Small intestine (tissue), 7 donors: ENCODE results near the gene ACVR1. TPM values are rescaled to one million over a fixed set of nuclear protein-coding genes. Genes with fewer than 3 reads are reported as not detected.
A peak's percentile ranks its signal among the peaks of the same experiment; 100 is the strongest.

Source experiments
- DNase-seq, 2 donors: peaks; one replicate each; pipeline versions ENCODE4 v3.0.0 to v3.0.0-alpha.2; 2013
- FAIRE-seq: peaks from 2 replicates; lab custom pipeline; 2012; peaks lifted over from hg19 to GRCh38; lab: Jason Lieb, UNC
- H3K27ac ChIP-seq, 3 donors: one replicate each; pipeline ENCODE4 v1.5.1; 2013; ENCODE audit warnings: low read length in 2 of 3, mild to moderate bottlenecking in 2 of 3, control low read depth in 1 of 3, inconsistent platforms in 1 of 3, low read depth in 1 of 3, moderate library complexity in 1 of 3
- H3K27me3 ChIP-seq, 3 donors: one replicate each; pipeline ENCODE4 v1.6.1; 2013; ENCODE audit warnings: low read length in 3 of 3, inconsistent platforms in 1 of 3; ENCODE audit not compliant: control insufficient read depth in 3 of 3, insufficient read depth in 3 of 3
- H3K36me3 ChIP-seq, 3 donors: one replicate each; pipeline ENCODE4 v1.6.1; 2013; ENCODE audit warnings: low read length in 3 of 3, inconsistent platforms in 1 of 3, low read depth in 1 of 3, mild to moderate bottlenecking in 1 of 3, moderate library complexity in 1 of 3; ENCODE audit not compliant: control insufficient read depth in 3 of 3, insufficient read depth in 2 of 3
- H3K4me1 ChIP-seq, 3 donors: one replicate each; pipeline ENCODE4 v1.6.1; 2013; ENCODE audit warnings: low read length in 2 of 3, inconsistent platforms in 1 of 3, low read depth in 1 of 3, mild to moderate bottlenecking in 1 of 3, moderate library complexity in 1 of 3; ENCODE audit not compliant: control insufficient read depth in 3 of 3, insufficient read depth in 2 of 3
- H3K4me3 ChIP-seq, 3 donors: one replicate each; pipeline ENCODE4 v1.5.1; 2013; ENCODE audit warnings: low read length in 3 of 3, control low read depth in 1 of 3, inconsistent platforms in 1 of 3, low read depth in 1 of 3, mild to moderate bottlenecking in 1 of 3, moderate library complexity in 1 of 3
- H3K9me3 ChIP-seq, 2 donors: one replicate each; pipeline ENCODE4 v1.6.1; 2013; ENCODE audit warnings: low read depth in 1 of 2, low read length in 1 of 2; ENCODE audit not compliant: control insufficient read depth in 2 of 2, insufficient read depth in 1 of 2
- WGBS, 3 donors: extraction: QIAGEN DNeasy Blood & Tissue Kit; methylation state at CpG; one replicate each; pipeline ENCODE4 v1.1.7; 2013; 5-methylcytosine and 5-hydroxymethylcytosine counted together
- polyA plus RNA-seq, 4 donors: library from polyadenylated mRNA; stranded (reverse) in 3 of 4; unstranded in 1 of 4; fragments of 200-250 nt in 3 of 4; fragments of 120-200 nt in 1 of 4; gene quantifications; one replicate each; pipeline versions ENCODE4 v1.2.1 to v1.2.3, GENCODE V29; 2013
- donor health status: healthy with polysubstance abuse.
- donor health status: control.
- donor health status: control.
- donor health status: Bipolar disorder and iron deficiency.
- donor health status: healthy.

Gene ACVR1
- polyA plus RNA-seq, 4 donors, result 2.2 to 19.6 (median 8.4) TPM

DNA sequence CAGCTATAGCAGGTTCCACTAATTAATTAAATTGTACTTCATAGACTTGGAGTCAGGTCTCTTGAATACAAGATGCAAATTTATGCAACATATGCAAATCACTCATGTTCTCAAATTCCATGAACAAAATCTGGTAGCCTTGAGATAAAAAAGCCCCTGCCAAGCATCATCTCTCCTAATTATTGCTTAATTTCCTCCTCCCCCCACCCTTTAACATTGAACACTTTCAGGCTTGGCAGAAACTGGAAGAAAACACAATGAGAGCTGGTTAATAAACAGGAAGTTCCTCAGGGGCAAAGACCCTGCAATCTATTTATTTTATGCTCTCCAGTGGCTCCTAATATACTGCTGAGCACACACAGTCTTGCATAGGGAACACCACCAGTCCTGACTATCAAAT is 35.6 kb upstream of the ACVR1 start:
- H3K36me3 ChIP-seq, result no peaks in the 10 kb centered on the region
- no peaks in the 10 kb centered on the region for H3K27me3 ChIP-seq
- DNase-seq (no peak), FAIRE-seq (no peak)
- no peak overlapping the region for H3K4me3 ChIP-seq
- H3K27ac ChIP-seq, result no peak overlapping the region
- no peaks in the 10 kb centered on the region for H3K9me3 ChIP-seq
- no peaks in the 10 kb centered on the region for H3K4me1 ChIP-seq

DNA sequence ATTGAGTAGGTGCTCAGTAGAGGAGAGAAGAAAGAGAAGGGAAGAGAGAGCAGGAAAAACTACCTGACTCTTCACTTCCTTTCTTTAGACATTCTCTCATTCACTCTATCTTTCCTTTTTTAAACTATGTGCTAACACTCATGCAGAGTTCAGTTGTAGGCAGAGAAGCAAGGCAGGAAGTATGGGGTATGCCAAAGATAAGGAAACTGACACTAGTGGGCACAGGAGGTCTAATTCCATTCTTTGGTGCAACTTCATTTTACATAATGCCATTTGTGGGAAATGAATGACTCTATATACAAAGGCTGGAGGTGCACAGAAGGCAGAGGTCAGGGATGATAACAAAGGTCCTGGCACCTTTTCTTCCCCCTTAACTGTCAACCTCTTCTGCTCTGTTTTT is 35.1 kb upstream of the ACVR1 start:
- FAIRE-seq, result no peak
- Histone ChIP-seq H3K36me3 (no peaks in the 10 kb centered on the region), H3K4me1 (no peaks in the 10 kb centered on the region), H3K27ac (no peak overlapping the region), H3K9me3 (no peaks in the 10 kb centered on the region), H3K27me3 (no peaks in the 10 kb centered on the region), H3K4me3 (no peak overlapping the region)
- no peak for DNase-seq

DNA sequence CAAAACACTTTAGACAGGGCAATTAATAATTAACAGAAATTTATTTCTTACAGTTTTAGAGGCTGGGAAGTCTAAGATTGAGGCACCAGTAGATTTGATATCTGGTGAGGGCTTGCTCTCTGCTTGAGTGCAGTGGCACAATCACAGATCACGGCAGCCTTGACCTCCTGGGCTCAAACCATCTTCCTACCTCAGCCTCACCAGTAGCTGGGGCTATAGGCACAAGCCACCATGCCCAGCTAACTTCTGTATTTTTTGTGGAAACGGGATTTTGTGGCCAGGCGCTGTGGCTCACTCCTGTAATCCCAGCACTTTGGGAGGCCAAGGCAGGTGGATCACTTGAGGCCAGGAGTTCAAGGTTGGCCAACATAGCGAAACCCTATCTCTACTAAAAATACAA is 29.0 kb upstream of the ACVR1 start:
- Histone ChIP-seq H3K27ac (no peak overlapping the region), H3K27me3 (no peaks in the 10 kb centered on the region), H3K4me1 (no peaks in the 10 kb centered on the region), H3K9me3 (no peaks in the 10 kb centered on the region), H3K4me3 (no peak overlapping the region), H3K36me3 (no peaks in the 10 kb centered on the region)
- FAIRE-seq (no peak), DNase-seq (no peak)
- WGBS, 3 donors, result 85 to 88% (median 86%) methylated on average over 4 of the region's 4 CpGs

DNA sequence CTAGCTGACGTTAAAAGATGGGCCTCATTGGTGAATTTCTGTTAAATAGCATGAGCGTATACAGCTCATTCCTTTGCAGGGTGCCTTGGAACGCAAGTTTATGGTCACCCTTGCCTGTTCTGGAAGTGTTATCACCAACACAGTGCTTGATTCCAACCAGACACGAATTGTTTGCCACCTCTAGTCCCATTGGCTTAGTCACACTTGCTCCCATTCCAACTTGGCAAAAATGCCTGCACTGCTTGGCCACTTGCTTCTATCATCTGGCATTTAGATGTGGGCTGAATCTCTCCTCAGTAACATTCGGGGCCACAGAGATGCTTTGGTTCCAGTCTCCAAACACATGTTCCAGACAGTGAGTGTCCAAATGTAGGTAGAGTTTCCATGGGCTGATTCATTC is 27.5 kb upstream of the ACVR1 start:
- 88 to 92% (median 89%) methylated on average over 5 of the region's 5 CpGs for WGBS, 3 donors
- FAIRE-seq (no peak), DNase-seq (no peak)
- no peak overlapping the region for H3K4me3 ChIP-seq
- peaks cover 0 to 6% (median 0%) of the 10 kb centered on the region in 3 donors for H3K4me1 ChIP-seq
- no peaks in the 10 kb centered on the region for H3K9me3 ChIP-seq
- H3K27me3 ChIP-seq, result no peaks in the 10 kb centered on the region
- no peaks in the 10 kb centered on the region for H3K36me3 ChIP-seq
- H3K27ac ChIP-seq, result no peak overlapping the region

DNA sequence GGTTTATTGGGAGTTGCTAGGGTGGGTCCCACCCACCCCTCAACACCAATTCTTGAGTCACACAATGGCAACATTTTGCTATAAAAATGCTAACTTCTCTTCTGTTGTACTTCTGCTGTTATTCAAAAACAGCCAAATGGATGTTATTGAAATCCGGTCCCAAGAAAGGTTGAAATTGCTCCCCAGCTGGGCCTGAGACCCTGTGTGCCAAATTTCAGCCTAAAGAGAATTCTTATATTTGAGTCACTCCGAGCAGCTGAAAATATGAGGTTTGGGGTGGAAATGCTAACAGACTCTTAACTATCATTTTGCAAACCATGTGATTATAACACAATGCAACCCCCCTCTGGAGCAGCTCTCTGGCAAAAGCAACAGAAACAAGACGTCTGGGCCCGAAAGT is 27.0 kb upstream of the ACVR1 start:
- peaks cover 0 to 8% (median 3%) of the 10 kb centered on the region in 3 donors for H3K4me1 ChIP-seq
- no peak overlapping the region for H3K4me3 ChIP-seq
- no peaks in the 10 kb centered on the region for H3K9me3 ChIP-seq
- DNase-seq (no peak), FAIRE-seq (no peak)
- no peaks in the 10 kb centered on the region for H3K27me3 ChIP-seq
- no peak overlapping the region for H3K27ac ChIP-seq
- WGBS, 3 donors, result 75 to 92% (median 90%) methylated on average over 4 of the region's 4 CpGs
- H3K36me3 ChIP-seq, result no peaks in the 10 kb centered on the region

DNA sequence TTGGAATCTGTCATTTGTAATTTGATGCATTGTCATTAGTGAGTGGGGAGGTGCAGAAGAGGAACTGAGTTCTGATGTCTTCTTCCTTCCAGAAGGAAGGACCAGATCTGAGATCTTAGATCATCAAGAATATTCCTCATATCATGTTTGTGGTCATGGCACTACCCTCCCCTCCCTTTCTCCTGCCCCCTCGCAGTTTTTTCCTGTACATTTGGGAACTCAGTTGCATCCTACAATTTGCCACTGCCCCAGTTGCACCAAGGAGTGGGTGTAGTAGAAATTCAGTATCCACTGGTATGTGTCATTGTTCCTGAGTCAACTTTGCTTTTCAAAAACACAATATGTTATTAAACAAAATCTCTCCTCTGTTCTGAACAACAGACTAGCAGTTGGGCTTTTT is 26.6 kb upstream of the ACVR1 start:
- no peaks in the 10 kb centered on the region for H3K27me3 ChIP-seq
- DNase-seq (no peak), FAIRE-seq (no peak)
- H3K9me3 ChIP-seq, result no peaks in the 10 kb centered on the region
- H3K27ac ChIP-seq, result no peak overlapping the region
- H3K36me3 ChIP-seq, result no peaks in the 10 kb centered on the region
- peaks cover 0 to 8% (median 3%) of the 10 kb centered on the region in 3 donors for H3K4me1 ChIP-seq
- 88 to 93% (median 90%) methylated on average over 1 of the region's 1 CpG for WGBS, 3 donors
- H3K4me3 ChIP-seq, result no peak overlapping the region

DNA sequence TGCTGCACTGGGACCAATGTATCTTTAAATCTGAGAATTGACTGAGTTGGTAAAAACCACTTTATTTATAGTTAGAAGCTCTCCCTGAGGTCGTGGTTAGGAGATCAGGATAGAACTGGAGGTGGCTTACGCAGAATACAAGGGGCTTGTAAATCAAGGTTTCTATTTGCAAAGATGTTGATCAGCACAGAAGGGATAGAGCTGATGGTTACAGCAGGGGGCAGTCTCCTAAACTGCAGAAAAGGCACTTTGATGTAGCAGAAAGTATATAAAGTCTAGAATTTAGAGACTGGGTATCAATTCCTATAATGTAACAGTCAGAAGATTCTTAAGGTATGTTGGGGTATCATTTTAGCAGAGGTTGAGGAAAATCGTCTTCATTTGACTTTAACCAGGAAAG is 25.2 kb upstream of the ACVR1 start:
- FAIRE-seq (no peak), DNase-seq (peak in 1 of 2 donors; percentile 26)
- Histone ChIP-seq H3K9me3 (no peaks in the 10 kb centered on the region), H3K4me3 (no peak overlapping the region), H3K4me1 (peaks cover 0 to 8% (median 3%) of the 10 kb centered on the region in 3 donors), H3K27ac (no peak overlapping the region), H3K36me3 (no peaks in the 10 kb centered on the region), H3K27me3 (no peaks in the 10 kb centered on the region)
- 49 to 62% (median 50%) methylated on average over 3 of the region's 3 CpGs for WGBS, 3 donors

DNA sequence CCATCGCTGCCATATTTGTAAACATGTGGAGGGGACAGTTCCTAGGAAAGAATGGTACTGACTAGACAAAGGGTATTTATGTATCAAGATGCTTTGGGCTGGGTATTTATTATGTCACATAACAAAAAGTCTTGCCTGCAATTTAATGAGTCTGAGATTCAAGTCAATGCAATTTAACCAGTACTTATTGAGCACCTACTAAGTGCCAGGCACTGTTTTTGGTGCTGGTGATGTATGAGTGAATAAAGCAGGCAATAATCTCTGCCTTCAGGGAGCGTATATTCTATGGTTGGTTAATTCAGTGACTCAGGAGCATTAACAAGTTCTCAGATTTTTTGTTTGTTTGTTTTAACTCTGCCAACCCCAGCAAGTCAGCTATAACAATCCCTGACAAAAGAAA is 24.6 kb upstream of the ACVR1 start:
- FAIRE-seq, result no peak
- H3K4me1 ChIP-seq, result peaks cover 0 to 8% (median 3%) of the 10 kb centered on the region in 3 donors
- no peak for DNase-seq
- H3K9me3 ChIP-seq, result no peaks in the 10 kb centered on the region
- 48 to 82% (median 69%) methylated on average over 2 of the region's 2 CpGs for WGBS, 3 donors
- H3K4me3 ChIP-seq, result no peak overlapping the region
- H3K36me3 ChIP-seq, result no peaks in the 10 kb centered on the region
- peak overlapping the region in 1 of 3 donors; percentile 14 for H3K27ac ChIP-seq
- no peaks in the 10 kb centered on the region for H3K27me3 ChIP-seq

DNA sequence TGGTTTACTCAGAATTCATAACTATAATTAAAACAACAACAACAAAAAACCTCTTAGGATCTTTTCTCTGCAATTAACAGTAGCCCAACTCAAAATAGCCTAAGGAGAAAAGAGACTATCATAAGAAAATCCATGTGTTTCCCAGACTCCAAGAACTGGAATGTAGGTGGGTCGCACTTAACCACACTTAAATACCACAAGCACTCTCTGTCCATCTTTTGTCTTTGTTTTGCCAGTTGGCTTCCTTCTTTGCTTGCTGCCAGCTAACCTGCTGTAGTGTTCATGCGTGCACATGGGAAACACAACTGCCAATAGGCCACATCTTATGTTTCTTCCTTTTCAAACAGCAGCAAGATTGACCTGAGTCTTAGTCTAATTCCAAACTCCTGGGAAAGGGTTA is 24.1 kb upstream of the ACVR1 start:
- Histone ChIP-seq H3K27me3 (no peaks in the 10 kb centered on the region), H3K36me3 (no peaks in the 10 kb centered on the region), H3K27ac (peak overlapping the region in 2 of 3 donors; percentile 14 to 56), H3K4me3 (no peak overlapping the region), H3K4me1 (peaks cover 0 to 8% (median 3%) of the 10 kb centered on the region in 3 donors), H3K9me3 (no peaks in the 10 kb centered on the region)
- 76 to 95% (median 89%) methylated on average over 2 of the region's 2 CpGs for WGBS, 3 donors
- no peak for FAIRE-seq
- no peak for DNase-seq
